ENCODE results near the gene FES. TPM values are rescaled to one million over a fixed set of nuclear protein-coding genes. Genes with fewer than 3 reads are reported as not detected.
"Not testable (repeated sequence)": the region's sequence is repeated elsewhere in the genome, so short reads cannot be mapped to it uniquely, and the experiment has no call there.

FES gene
- polyA plus RNA-seq, 1 donor from 2014 or later: 7.7 TPM

DNA sequence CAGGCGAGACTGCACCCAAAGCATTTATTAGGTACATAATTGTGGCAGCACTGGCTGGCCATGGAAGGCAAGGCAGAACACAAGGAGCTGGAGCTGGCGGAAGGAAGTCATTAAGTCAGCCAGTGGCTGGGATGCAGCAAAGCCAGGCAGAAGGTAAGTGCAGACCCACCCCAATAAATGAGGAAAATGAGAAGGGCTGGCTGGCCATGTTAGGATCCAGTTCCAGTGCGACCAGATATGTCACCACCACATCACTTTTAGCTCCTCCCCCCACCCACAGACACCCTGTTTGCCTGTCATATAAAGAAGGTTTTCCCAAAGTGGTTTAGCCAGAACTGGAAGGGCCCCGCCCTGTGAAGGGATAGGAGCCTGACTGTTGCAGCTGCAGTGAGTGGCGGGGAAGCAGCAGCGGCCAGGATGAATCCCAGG, 16.0 kb upstream of the FES start, which contains the start of gene FURIN:
FURIN (plus strand) TSS at position 328 of the 429 bp plus-strand sequence. CDS start 7,153 bp downstream, outside the sequence.
- Mint-ChIP-seq H3K9me3 (no peaks in the 10 kb centered on the region), H3K4me3 (peak within 1 kb of the TSS; percentile 48 to 94 (median 89)), H3K4me1 (peaks cover 34 to 45% (median 41%) of the 10 kb centered on the region in 3 donors), H3K36me3 (no peaks in the 10 kb centered on the region), H3K27ac (peak within 1 kb of the TSS; percentile 76 to 88 (median 80)), H3K27me3 (no peaks in the 10 kb centered on the region)

DNA sequence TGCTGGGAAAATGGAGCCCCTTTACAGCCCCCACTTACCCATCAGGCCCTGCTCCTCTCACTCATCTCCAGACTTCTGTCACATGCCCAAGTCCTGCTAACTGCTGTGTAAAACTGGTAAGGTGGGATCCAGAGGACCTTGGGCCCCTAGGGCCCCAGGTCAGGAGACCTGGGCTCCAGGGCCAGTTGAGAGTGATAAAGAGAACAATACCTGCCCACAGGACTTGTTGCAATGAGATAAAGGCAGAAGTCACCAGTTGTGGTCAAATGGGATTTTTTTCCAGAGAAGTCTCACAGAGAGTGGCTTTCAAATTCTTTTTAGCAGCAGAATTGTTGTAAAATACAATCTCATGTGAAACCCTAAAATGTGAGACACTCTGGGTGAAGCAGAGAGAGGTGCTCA, 15.2 kb upstream of the FES start:
- H3K27ac Mint-ChIP-seq: peak overlapping the region; percentile 76 to 88 (median 80)
- H3K9me3 Mint-ChIP-seq: no peaks in the 10 kb centered on the region
- H3K4me3 Mint-ChIP-seq: peak overlapping the region in 3 of 4 donors; percentile 85 to 94 (median 93)
- peaks cover 27 to 39% (median 34%) of the 10 kb centered on the region in 3 donors for H3K4me1 Mint-ChIP-seq
- H3K27me3 Mint-ChIP-seq: no peaks in the 10 kb centered on the region
- no peaks in the 10 kb centered on the region for H3K36me3 Mint-ChIP-seq

DNA sequence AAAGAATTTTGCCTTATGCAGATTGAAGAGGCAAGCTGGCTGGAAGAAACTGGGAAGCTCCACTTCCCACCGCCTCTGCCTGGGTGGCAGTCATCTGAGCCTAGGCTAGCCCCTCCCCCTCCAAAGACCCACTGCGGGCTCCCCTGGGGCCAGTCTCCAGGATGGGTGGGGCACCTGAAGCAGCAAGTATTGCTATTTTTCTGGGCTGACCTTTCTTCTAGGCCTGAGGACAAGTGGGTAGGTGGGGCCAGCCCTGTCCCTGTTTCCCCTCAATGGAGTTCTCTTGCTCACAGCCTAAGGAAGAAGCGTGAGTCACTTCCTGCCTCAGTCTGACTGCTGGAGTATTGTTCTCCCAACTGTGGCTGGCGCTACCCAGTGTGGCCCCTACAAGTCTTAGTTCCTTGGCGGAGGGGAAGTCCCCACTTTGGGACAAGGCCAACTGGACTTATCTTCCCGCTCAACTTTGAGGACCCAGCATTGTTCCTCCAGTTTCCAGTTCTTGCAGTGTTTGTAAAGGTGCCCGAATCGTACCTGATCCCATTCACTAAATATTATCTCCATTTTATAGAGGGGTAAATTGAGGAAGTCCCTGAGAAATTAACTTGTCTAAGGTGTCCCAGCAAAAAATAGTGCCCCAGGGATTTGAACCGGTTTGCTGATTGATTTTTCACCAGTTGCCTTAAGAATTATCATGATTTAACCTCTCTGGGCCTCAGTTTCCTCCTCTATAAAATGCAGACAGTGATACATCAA, 14.5 kb upstream of the FES start:
- no peaks in the 10 kb centered on the region for H3K27me3 Mint-ChIP-seq
- peak overlapping the region; percentile 85 to 94 (median 90) for H3K4me3 Mint-ChIP-seq
- peak overlapping the region; percentile 76 to 88 (median 80) for H3K27ac Mint-ChIP-seq
- H3K4me1 Mint-ChIP-seq: peaks cover 27 to 39% (median 34%) of the 10 kb centered on the region in 3 donors
- H3K36me3 Mint-ChIP-seq: no peaks in the 10 kb centered on the region
- H3K9me3 Mint-ChIP-seq: no peaks in the 10 kb centered on the region

DNA sequence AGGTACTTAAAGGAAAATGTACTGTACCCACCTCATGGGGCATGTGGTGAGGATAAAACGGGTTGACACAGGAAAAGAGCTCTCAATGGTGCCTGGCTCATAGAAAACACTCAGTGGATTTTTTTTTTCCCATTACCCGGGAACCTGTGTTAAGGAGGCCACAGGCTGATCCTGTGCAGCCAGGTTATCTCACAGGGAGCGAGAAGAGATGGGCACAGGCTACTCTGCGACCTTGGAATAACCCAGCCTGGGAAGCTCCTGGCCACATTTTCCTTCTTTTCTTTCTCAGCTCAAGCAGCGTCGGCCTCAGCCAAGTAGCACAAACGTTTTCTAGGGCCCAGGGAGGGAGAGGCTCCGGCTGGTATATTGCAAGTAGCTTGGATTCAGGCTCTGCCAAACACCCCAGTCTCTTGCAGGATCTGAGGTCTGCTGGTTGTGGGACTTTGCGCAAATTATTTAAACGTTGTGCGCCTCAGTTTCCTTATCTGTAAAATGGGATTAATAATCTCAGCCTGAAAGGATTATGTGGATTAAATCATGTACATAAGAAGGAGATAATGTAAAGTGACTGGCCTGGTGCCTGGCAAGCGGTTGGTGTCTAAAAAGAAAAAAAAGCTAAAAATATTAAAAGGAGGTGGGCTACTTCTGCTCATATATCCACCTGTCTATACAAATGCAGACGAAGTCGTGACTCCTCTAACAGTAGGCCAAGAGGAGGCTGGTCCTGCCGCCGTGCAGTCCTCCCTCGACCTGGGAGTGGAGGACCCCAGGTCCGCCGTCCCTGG, 13.8 kb upstream of the FES start:
- H3K27me3 Mint-ChIP-seq: no peaks in the 10 kb centered on the region
- peak overlapping the region; percentile 76 to 88 (median 80) for H3K27ac Mint-ChIP-seq
- H3K4me1 Mint-ChIP-seq: peaks cover 27 to 39% (median 34%) of the 10 kb centered on the region in 3 donors
- H3K36me3 Mint-ChIP-seq: no peaks in the 10 kb centered on the region
- H3K9me3 Mint-ChIP-seq: no peaks in the 10 kb centered on the region
- H3K4me3 Mint-ChIP-seq: peak overlapping the region; percentile 85 to 94 (median 90)

DNA sequence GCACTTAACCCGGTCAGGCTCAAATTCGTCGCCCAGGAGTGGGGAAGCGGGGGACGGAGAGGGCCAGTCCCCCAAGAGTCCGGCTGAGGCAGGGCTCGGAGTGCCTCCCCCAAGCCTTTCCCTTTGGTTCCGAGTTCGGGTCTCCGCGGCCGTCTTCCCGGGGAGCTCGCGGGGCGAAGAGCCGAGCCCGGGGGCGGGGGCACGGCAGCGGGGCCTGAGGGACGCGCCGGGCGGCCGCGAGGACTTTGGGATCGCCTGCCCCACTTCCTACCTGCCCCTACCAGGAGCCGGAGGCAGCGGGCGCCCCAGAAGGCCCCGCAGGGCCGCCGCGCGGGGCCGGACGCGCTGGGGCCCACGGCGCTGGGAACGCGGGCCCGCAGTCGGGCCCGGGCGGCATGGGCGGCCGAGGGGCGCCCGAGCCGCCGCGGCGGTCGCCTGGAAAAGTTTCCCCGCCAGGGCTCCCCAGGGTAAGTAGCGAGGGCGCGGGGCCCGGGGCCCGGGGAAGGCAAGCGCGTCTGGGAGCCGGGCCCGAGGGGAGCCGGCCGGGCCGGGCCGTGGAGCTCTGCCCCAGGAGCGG, 13.1 kb upstream of the FES start:
- Mint-ChIP-seq H3K4me3 (peak overlapping the region; percentile 85 to 94 (median 90)), H3K36me3 (no peaks in the 10 kb centered on the region), H3K4me1 (peaks cover 27 to 39% (median 34%) of the 10 kb centered on the region in 3 donors), H3K27ac (peak overlapping the region; percentile 76 to 88 (median 80)), H3K27me3 (no peaks in the 10 kb centered on the region), H3K9me3 (no peaks in the 10 kb centered on the region)

DNA sequence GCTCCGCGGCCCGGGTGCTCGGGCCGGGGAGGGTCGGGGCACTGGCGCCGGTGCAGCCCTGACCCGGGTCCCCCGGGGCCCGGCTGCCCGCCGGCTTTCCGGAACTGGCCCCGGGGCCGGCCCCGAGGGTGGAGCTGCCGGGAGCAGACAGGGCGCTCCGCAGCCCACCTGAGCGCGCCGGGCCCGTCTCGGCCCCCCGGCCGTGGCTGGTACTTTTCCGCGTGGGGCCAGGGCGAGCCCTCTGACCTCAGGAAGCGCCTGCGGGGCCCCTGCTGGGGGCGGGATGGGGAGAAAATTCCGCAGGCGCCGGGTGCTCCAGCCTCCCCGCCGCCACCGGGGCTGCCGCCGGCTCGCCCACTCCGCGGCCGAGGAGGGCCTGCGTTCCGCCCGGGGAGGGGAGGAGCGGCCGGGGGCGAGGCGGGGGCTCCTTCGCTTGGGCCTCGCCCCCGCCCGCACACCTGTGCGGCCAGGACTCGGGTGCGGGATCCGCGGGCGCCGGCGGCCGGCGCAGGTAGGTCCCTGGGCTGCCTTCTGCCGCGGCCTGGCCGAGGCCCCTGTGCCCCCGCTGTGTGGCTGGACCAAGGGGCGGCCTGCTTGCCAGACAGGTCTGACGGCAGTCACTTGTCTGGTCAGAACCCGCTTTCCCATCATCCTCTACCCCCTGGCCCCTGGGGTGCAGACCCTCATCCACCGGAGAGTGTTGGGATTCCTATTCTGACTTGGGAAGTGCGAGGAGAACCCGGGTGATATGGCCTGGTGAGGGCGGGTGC, 12.4 kb upstream of the FES start:
- H3K27me3 Mint-ChIP-seq: no peaks in the 10 kb centered on the region
- peak overlapping the region; percentile 75 to 94 (median 93) for H3K27ac Mint-ChIP-seq
- H3K9me3 Mint-ChIP-seq: no peaks in the 10 kb centered on the region
- H3K36me3 Mint-ChIP-seq: no peaks in the 10 kb centered on the region
- peaks cover 27 to 34% (median 34%) of the 10 kb centered on the region in 3 donors for H3K4me1 Mint-ChIP-seq
- peak overlapping the region; percentile 85 to 96 (median 91) for H3K4me3 Mint-ChIP-seq

DNA sequence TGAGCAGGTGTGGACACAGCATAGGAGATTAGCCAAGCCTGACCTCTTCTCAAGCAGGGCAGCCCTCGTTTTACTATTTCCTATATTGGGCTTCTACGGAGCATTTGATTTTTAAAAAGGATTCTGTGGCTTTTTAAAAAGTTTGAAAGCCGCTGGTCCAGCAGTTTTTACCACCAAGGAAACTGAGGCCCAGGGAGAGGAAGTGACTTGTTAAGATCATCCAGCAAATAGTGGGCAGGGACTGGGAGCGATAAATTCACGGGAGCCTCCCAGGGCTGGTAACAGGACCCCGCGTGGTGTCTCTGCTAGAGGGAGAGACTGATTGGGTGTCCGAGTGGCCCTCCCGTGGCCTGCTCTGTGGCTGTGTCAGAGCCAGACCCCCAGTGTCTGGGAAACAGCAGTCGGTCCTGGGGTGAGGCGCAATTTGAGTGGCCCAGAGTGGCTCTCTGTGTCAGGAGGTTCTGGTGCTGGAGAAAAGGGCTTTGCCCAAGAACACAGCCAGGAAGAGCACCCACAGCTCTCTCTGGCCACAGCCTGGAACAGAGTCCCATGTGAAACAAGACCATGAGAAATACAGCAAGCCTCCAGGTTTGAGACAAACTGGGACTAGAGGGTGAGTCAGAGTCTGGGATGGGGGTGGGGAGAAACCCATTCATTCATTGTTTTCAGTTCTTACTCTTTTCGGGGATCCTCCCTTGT, 11.7 kb upstream of the FES start:
- Mint-ChIP-seq H3K27me3 (no peaks in the 10 kb centered on the region), H3K4me3 (peak overlapping the region; percentile 85 to 96 (median 91)), H3K36me3 (no peaks in the 10 kb centered on the region), H3K4me1 (peaks cover 27 to 33% (median 31%) of the 10 kb centered on the region in 3 donors), H3K27ac (peak overlapping the region; percentile 75 to 94 (median 93)), H3K9me3 (no peaks in the 10 kb centered on the region)

DNA sequence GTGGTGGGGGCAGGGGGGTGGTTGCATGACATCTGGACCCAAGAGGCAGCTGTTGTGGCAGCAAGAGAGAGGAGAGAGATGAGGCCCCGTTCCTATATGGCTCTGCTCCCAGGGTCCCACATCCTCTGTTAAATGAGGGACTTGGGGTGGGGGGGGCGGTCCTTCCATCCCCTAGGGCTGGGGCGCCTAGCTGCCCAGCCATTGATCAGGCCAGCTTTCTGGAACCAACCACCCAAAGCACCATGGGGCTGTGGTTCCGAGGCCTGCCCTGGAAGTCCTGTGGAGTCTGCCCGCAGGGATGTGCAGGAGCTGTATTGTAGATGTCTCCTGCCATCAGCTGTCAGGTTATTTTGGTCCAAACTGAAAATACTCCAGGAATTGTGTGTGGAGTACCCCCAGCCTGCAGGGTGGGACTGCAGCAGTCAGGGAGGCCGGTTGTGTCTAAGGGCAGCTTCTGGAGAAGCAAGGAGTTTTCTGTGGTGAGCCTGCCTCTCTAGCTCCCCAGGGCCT, 10.8 kb upstream of the FES start:
- no peaks in the 10 kb centered on the region for H3K27me3 Mint-ChIP-seq
- H3K9me3 Mint-ChIP-seq: no peaks in the 10 kb centered on the region
- H3K36me3 Mint-ChIP-seq: no peaks in the 10 kb centered on the region
- peaks cover 25 to 31% (median 29%) of the 10 kb centered on the region in 3 donors for H3K4me1 Mint-ChIP-seq
- H3K27ac Mint-ChIP-seq: peak overlapping the region in 1 of 3 donors; percentile 94
- peak overlapping the region in 3 of 4 donors; percentile 27 to 95 (median 85) for H3K4me3 Mint-ChIP-seq

DNA sequence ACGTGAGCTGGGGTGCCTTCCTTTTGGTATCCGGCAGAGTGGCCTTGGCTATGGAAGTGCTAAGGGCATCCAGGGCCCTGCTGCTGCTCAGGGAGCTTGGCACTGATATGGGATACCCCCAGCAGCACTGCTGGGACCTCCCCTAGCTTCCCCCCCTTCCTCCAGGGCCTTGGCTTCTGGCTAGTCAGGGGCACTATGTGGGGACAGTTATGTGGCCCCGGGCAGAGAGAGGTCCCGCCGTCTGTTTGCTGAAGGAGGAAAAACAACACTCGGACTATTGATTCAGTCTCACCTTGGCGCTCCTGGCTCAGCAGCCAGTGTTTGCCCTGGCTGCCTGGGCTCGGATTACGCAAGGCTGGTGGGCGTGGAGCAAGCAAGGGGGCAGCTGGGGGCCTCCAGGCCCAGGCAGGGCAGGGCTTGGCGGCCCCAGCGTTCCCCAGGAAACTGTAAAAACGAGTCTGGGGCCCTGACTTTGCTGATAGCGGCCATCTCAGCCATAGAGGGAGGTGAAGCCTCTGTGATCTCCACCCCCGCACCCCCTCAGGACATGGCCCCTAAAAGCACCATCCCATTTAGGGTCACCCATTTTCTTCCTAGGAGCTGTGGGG, 10.2 kb upstream of the FES start:
- Mint-ChIP-seq H3K4me1 (peaks cover 24 to 26% (median 24%) of the 10 kb centered on the region in 3 donors), H3K36me3 (no peaks in the 10 kb centered on the region), H3K27me3 (no peaks in the 10 kb centered on the region), H3K27ac (peak overlapping the region in 1 of 3 donors; percentile 32), H3K4me3 (peak overlapping the region in 1 of 4 donors; percentile 85), H3K9me3 (no peaks in the 10 kb centered on the region)

DNA sequence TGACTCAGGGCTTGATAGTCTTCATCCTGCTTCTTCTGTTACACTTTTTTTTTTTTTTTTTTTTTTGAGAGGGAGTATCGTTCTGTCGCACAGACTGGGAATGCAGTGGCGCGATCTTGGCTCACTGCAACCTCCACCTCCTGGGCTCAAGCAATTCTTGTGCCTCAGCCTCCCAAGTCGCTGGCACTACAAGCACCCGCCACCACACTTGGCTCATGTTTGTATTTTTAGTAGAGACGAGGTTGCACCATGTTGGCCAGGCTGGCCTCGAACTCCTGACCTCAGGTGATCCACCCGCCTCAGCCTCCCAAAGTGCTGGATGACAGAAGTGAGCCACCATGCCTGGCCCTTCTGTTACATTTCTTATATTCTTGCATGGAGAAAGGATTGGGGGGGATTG, 9.3 kb upstream of the FES start:
- not testable (repeated sequence) for H3K4me3 Mint-ChIP-seq, H3K27me3 Mint-ChIP-seq, H3K36me3 Mint-ChIP-seq, H3K27ac Mint-ChIP-seq, H3K9me3 Mint-ChIP-seq
- H3K4me1 Mint-ChIP-seq: peaks cover 15 to 17% (median 17%) of the 10 kb centered on the region in 3 donors

DNA sequence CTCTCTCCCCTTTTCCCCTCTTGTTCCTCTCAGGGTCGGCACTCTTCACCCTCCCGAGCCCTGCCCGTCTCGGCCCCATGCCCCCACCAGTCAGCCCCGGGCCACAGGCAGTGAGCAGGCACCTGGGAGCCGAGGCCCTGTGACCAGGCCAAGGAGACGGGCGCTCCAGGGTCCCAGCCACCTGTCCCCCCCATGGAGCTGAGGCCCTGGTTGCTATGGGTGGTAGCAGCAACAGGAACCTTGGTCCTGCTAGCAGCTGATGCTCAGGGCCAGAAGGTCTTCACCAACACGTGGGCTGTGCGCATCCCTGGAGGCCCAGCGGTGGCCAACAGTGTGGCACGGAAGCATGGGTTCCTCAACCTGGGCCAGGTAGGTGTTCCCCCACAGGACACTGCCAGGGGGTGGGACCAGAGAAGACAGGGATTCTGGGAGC, 8.7 kb upstream of the FES start:
- no peak overlapping the region for H3K27ac Mint-ChIP-seq

DNA sequence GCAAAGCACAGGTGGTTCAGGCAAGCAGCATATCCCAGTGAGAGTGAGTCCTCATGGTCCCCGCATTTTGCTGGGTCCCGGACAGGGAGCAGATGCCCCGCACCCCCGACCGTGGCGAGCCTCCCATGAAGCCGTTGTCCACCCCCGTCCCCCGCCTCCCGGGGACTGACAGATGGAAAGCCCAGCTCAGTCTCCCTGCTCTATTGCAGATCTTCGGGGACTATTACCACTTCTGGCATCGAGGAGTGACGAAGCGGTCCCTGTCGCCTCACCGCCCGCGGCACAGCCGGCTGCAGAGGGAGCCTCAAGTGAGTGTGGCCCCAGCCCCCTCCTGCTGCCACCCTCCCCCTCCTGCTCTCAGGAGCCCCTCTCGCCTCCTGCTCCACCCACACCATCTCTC, 8.3 kb upstream of the FES start:
- peak overlapping the region in 1 of 3 donors; percentile 34 for H3K27ac Mint-ChIP-seq

More for the DNA sequence above, 8.7 kb upstream of the FES start:
- H3K4me3 Mint-ChIP-seq: no peak overlapping the region
- no peaks in the 10 kb centered on the region for H3K27me3 Mint-ChIP-seq
- no peaks in the 10 kb centered on the region for H3K36me3 Mint-ChIP-seq
- no peaks in the 10 kb centered on the region for H3K9me3 Mint-ChIP-seq
- peaks cover 9 to 12% (median 11%) of the 10 kb centered on the region in 3 donors for H3K4me1 Mint-ChIP-seq

DNA sequence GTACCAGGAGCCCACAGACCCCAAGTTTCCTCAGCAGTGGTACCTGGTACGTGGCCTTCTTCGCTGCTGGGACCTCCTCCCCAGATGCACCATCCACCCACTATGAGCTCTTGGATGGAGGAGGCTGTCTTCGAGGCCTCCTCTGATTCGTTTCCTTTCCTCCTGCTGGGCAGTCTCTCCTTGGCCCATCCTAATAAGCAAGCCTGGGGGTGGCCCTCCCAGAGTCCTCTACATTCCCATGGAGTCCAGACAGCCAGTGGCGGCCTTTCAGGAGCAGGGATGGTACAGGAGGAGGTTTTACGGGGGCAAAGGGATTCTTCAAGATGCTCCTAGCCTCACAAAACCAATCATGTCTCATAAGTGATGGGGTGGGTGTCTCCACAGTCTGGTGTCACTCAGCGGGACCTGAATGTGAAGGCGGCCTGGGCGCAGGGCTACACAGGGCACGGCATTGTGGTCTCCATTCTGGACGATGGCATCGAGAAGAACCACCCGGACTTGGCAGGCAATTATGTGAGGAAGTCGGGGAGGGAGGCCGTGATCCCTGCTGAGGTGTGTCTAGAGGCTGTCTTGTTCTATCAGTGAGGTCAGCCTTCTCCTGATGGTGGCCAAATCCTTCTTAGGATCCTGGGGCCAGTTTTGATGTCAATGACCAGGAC, 7.7 kb upstream of the FES start:
- no peaks in the 10 kb centered on the region for H3K36me3 Mint-ChIP-seq
- H3K27me3 Mint-ChIP-seq: no peaks in the 10 kb centered on the region
- no peaks in the 10 kb centered on the region for H3K9me3 Mint-ChIP-seq
- H3K4me1 Mint-ChIP-seq: peaks cover 7 to 9% (median 7%) of the 10 kb centered on the region in 3 donors
- peak overlapping the region in 2 of 3 donors; percentile 34 to 73 for H3K27ac Mint-ChIP-seq
- no peak overlapping the region for H3K4me3 Mint-ChIP-seq

More for the DNA sequence above, 8.3 kb upstream of the FES start:
- no peak overlapping the region for H3K4me3 Mint-ChIP-seq
- no peaks in the 10 kb centered on the region for H3K27me3 Mint-ChIP-seq
- H3K36me3 Mint-ChIP-seq: no peaks in the 10 kb centered on the region
- H3K9me3 Mint-ChIP-seq: no peaks in the 10 kb centered on the region
- peaks cover 7 to 9% (median 7%) of the 10 kb centered on the region in 3 donors for H3K4me1 Mint-ChIP-seq
